ENCODE measurements around the gene RNF111.
"Not testable (repeated sequence)": the region's sequence is repeated elsewhere in the genome, so short reads cannot be mapped to it uniquely, and the experiment has no call there.

Gene RNF111

DNA sequence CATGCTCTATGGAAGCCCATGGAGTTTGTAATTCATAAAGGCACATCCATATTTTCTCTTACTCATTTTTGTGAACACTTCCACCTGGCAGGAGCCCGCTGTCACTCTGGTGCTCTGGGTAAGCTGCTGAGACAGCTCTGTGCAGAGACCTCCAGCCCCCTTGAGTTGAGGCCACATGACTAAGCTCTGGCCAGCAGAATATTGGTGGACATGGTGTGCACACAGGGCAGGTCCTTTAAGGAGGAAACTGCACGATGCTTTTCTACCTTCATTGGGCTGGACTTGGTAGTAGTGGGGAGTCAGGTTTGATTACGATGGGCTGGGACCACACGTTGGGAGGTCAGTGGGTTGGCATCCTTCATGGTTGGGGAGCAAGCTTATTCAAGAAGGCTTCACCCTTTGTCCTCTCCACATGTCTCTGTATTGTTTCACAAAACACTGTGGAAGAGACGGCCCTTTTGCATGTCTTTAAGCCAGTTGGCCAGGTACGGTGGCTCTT lies 146.5 kb downstream of the RNF111 start:
- no peak overlapping the region for H3K4me3 ChIP-seq (ENCODE audit: control insufficient read depth, low read depth, low read length)
- TF ChIP-seq, protein P1, sequence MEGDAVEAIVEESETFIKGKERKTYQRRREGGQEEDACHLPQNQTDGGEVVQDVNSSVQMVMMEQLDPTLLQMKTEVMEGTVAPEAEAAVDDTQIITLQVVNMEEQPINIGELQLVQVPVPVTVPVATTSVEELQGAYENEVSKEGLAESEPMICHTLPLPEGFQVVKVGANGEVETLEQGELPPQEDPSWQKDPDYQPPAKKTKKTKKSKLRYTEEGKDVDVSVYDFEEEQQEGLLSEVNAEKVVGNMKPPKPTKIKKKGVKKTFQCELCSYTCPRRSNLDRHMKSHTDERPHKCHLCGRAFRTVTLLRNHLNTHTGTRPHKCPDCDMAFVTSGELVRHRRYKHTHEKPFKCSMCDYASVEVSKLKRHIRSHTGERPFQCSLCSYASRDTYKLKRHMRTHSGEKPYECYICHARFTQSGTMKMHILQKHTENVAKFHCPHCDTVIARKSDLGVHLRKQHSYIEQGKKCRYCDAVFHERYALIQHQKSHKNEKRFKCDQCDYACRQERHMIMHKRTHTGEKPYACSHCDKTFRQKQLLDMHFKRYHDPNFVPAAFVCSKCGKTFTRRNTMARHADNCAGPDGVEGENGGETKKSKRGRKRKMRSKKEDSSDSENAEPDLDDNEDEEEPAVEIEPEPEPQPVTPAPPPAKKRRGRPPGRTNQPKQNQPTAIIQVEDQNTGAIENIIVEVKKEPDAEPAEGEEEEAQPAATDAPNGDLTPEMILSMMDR (IDR thresholded peaks at IDR 0.05; ENCODE audit: control insufficient read depth, insufficient read depth, low read depth, low read length, missing control alignments), result no peak
- no peak for DNase-seq (ENCODE audit: low read depth)

DNA sequence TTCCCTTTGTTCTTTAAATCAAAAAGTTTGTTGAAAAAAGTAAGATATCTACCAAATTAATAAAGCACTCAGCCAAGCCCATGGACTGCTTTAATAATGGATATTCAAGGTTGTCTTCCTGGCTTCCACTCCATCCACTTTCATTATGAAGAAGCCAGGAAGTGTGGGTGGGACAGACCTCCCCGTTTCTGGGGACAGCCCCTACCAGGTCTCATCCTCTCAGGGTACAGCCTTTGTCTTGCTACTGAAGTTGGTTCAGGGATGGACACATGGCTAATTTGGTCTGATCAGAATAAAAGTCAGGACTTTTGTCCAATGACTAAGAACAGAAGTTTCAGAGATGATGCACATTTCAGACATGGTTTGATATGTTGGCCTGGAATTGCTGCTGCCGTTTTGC lies 150.1 kb downstream of the RNF111 start:
- DNase-seq (ENCODE audit: low read depth), result no peak
- H3K4me3 ChIP-seq (ENCODE audit: control insufficient read depth, low read depth, low read length), result no peak overlapping the region
- TF ChIP-seq, protein P1 (IDR thresholded peaks at IDR 0.05; ENCODE audit: control insufficient read depth, insufficient read depth, low read depth, low read length, missing control alignments), result no peak

DNA sequence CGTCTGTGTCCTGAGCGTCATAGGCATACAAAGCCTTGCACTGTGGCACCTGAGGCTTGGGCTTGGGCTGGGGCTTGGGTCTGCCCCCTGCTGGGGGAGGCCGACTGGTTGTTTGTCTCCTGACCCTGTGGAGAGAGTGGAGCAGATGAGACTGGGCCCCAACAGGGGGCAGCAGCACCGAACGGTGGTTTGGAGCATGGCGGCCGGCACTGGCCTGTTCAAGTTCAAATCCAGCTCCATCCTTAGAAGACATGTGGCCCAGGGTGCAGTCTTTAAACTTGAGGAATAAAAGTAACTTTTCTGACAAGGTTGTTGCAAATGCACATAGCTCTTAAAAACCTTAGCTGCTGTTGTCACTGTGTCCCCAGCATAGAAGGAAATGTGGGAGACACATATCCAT lies 150.8 kb downstream of the RNF111 start:
- TF ChIP-seq, protein P1 (IDR thresholded peaks at IDR 0.05; ENCODE audit: control insufficient read depth, insufficient read depth, low read depth, low read length, missing control alignments), result peak; percentile 60
- no peak for DNase-seq (ENCODE audit: low read depth)
- H3K4me3 ChIP-seq (ENCODE audit: control insufficient read depth, low read depth, low read length), result no peak overlapping the region

DNA sequence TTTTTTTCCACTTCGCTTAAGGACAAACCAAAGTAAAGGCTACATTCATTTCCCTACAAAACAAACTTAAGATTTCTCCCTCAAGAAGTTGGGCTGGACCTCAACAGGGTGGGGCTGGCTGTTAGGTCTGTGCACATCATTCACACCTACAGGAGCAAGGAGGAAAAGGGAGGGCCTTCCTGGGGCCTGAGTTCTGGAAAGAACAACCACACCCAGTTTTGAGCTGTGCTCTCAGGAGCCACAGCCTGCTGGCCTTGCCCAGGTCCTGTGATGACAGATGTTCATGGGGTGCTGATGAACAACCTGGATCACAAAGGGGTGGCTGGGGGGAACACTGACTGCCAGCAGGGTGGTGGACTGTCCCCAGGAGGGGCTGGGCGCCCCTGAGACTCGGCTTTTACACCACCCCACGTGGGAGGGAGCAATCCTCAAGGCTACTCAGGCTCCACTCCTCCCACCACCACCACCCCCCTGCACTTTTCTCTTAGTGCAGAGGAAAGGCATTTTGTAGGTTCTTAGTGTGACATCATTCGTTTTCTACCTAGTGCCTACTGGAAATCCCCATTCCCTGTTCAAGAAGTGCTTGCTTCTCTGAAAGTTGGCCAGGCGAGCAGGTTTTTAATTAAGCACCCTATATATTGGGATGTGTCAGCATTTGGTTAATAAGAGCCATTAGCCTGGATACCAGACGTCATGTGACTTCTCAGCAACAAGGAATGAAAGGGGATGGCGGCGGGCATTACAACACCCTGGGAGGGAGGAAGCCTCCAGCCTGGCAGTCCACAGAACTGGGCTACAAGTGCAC lies 153.2 kb downstream of the RNF111 start:
- TF ChIP-seq, protein P1 (IDR thresholded peaks at IDR 0.05; ENCODE audit: control insufficient read depth, insufficient read depth, low read depth, low read length, missing control alignments), result no peak
- H3K4me3 ChIP-seq (ENCODE audit: control insufficient read depth, low read depth, low read length), result no peak overlapping the region
- DNase-seq (ENCODE audit: low read depth), result no peak

DNA sequence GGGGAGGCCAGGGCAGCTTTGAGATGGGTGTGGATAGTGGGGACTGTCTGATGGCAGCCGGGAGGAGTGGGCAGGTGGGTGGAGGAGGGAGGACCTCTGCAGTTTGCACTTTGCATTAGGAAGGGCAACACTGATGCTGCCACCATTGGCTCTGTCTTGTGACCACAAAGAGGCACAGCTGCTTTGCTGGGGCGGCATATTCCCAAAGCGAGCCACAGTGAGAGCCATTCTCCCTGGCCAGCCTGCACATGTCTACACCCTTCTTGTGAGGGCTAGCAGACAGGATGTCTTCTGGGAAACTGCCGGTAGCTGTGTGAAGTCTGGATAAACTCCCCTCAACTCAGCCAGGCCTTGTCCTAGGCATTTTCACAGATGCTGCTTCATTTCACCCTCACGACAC lies 155.8 kb downstream of the RNF111 start:
- TF ChIP-seq, protein P1 (IDR thresholded peaks at IDR 0.05; ENCODE audit: control insufficient read depth, insufficient read depth, low read depth, low read length, missing control alignments), result no peak
- no peak for DNase-seq (ENCODE audit: low read depth)
- no peak overlapping the region for H3K4me3 ChIP-seq (ENCODE audit: control insufficient read depth, low read depth, low read length)

DNA sequence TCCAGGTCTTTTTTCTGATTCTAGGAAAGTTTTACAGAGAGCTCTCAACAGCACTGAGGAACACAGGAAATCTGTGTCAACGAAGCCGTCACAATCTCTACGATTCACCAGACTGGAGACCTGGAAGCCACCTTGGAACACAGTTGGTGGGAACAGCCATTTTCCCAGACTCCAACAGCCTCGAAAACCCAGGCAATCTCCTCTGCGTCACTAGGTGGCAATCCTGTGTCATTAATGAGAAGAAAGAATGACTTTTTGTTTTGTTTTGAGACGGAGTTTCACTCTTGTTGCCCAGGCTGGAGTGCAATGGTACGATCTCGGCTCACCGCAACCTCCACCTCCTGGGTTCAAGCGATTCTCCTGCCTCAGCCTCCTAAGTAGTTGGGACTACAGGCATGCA lies 157.1 kb downstream of the RNF111 start:
- TF ChIP-seq, protein P1 (IDR thresholded peaks at IDR 0.05; ENCODE audit: control insufficient read depth, insufficient read depth, low read depth, low read length, missing control alignments), result peak; percentile 37
- DNase-seq (ENCODE audit: low read depth); H3K4me3 ChIP-seq (ENCODE audit: control insufficient read depth, low read depth, low read length): not testable (repeated sequence)
